Neural progenitor cell (in vitro differentiated cells): ENCODE data around the gene ERBB3. TPM values are rescaled to one million over a fixed set of nuclear protein-coding genes. Genes with fewer than 3 reads are reported as not detected.

Experiments used
- DNase-seq: peaks from one replicate; pipeline ENCODE4 v3.0.0-alpha.2; 2016; ENCODE audit warnings: low spot score
- H2AFZ ChIP-seq: fragments of 200-600 bp; sonication (generic); replicated peaks from 2 replicates; pipeline ENCODE4 v1.6.1; 2016; ENCODE audit warnings: antibody characterized with exemption
- H3F3A ChIP-seq: fragments of 200-600 bp; sonication (generic); 2 replicates; pipeline ENCODE4 v1.6.1; 2016; ENCODE audit warnings: antibody characterized with exemption, low read depth
- H3K27ac ChIP-seq: fragments of 200-600 bp; sonication (generic); 2 replicates; pipeline ENCODE4 v1.5.1; 2016; ENCODE audit warnings: mild to moderate bottlenecking
- H3K27me3 ChIP-seq: fragments of 200-600 bp; sonication (generic); 2 replicates; pipeline ENCODE4 v1.6.1; 2016; ENCODE audit warnings: mild to moderate bottlenecking, moderate library complexity
- H3K36me3 ChIP-seq: fragments of 200-600 bp; sonication (generic); 2 replicates; pipeline ENCODE4 v1.5.1; 2016
- H3K4me1 ChIP-seq: fragments of 200-600 bp; sonication (generic); 2 replicates; pipeline ENCODE4 v1.6.1; 2016; ENCODE audit warnings: mixed run types
- H3K4me2 ChIP-seq: fragments of 200-600 bp; sonication (generic); 2 replicates; pipeline ENCODE4 v1.6.1; 2016
- H3K4me3 ChIP-seq: fragments of 200-600 bp; sonication (generic); 2 replicates; pipeline ENCODE4 v1.5.1; 2016
- H3K79me2 ChIP-seq: fragments of 200-600 bp; sonication (generic); 2 replicates; pipeline ENCODE4 v1.6.1; 2016; ENCODE audit warnings: low read depth
- H3K9ac ChIP-seq: fragments of 200-600 bp; sonication (generic); 2 replicates; pipeline ENCODE4 v1.6.1; 2016
- H3K9me3 ChIP-seq: fragments of 200-600 bp; sonication (generic); 2 replicates; pipeline ENCODE4 v1.5.1; 2016; ENCODE audit warnings: low read depth
- H4K20me1 ChIP-seq: fragments of 200-600 bp; sonication (generic); 2 replicates; pipeline ENCODE4 v1.6.1; 2016; ENCODE audit warnings: low read depth
- H3K27ac Mint-ChIP-seq: 3 replicates; pipeline ENCODE4 v1.8.0; 2021; ENCODE audit warnings: mixed read lengths
- H3K27me3 Mint-ChIP-seq: 2 replicates; pipeline ENCODE4 v1.8.0; 2022; ENCODE audit warnings: low read depth, mild to moderate bottlenecking, inconsistent platforms, moderate library complexity, mixed read lengths; ENCODE audit not compliant: insufficient read depth
- H3K36me3 Mint-ChIP-seq: 3 replicates; pipeline ENCODE4 v1.8.0; 2021; ENCODE audit warnings: mixed read lengths
- H3K4me1 Mint-ChIP-seq: 3 replicates; pipeline ENCODE4 v1.8.0; 2021; ENCODE audit warnings: mixed read lengths
- H3K4me3 Mint-ChIP-seq: 3 replicates; pipeline ENCODE4 v1.8.0; 2021; ENCODE audit warnings: mild to moderate bottlenecking, moderate library complexity, mixed read lengths
- H3K9me3 Mint-ChIP-seq: 3 replicates; pipeline ENCODE4 v1.8.0; 2020; ENCODE audit warnings: mixed read lengths
- CTCF ChIP-seq: fragments of 200-600 bp; sonication (generic); IDR thresholded peaks from 2 replicates; pipeline ENCODE4 v1.5.1; 2017; ENCODE audit warnings: antibody characterized with exemption, mild to moderate bottlenecking
- EZH2 ChIP-seq: fragments of 200-600 bp; sonication (generic); IDR thresholded peaks from 2 replicates; pipeline ENCODE4 v1.6.1; 2017; ENCODE audit warnings: antibody characterized with exemption, mild to moderate bottlenecking, moderate library complexity
- EZH2phosphoT487 ChIP-seq: fragments of 200-600 bp; sonication (generic); IDR thresholded peaks from 2 replicates; pipeline ENCODE4 v1.6.1; 2017; ENCODE audit warnings: antibody characterized with exemption
- total RNA-seq: library from RNA; depleted of rRNA; stranded (reverse); fragments of >200 nt; gene quantifications from 2 replicates; pipeline ENCODE4 v1.2.3, GENCODE V29; 2015; ENCODE audit warnings: low replicate concordance

Gene ERBB3
- total RNA-seq, 1 donor from 2014 or later, result 8.8 TPM

DNA sequence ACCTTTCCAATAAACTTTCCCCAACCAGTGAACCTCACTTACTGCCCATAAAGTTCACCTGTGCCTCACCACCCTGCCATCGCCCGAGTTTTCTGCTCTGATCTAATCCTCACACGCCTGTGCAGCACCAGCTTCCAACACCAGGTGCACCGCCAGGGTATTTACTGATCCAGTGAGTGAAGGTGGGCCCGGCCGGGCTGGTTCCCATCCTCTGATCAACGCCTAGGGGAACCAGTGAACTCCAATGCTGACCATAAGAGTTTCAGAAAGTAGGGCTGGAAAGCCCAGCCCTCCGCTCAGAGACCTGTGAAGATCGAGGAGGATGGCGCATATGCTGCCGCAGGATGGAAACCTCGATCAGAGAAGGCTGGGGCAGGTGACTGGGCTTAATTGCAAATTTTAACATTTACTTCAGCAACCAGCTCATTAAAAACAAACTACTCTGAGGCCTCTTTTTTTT, 71.7 kb downstream of the ERBB3 start:
- Histone ChIP-seq H3K4me2 (peak overlapping the region; percentile 97), H3K79me2 (peaks cover 18% of the 10 kb centered on the region), H3K36me3 (no peaks in the 10 kb centered on the region), H3K27me3 (no peaks in the 10 kb centered on the region), H3F3A (peaks cover 29% of the 10 kb centered on the region), H3K4me1 (peaks cover 14% of the 10 kb centered on the region), H3K9me3 (no peaks in the 10 kb centered on the region), H2AFZ (peak overlapping the region; percentile 80), H3K27ac (peak overlapping the region; percentile 51), H3K9ac (peak overlapping the region; percentile 29), H3K4me3 (peak overlapping the region; percentile 68), H4K20me1 (no peaks in the 10 kb centered on the region)
- TF ChIP-seq CTCF (peak; percentile 63), EZH2phosphoT487 (no peak), EZH2 (no peak)
- Mint-ChIP-seq H3K36me3 (peaks cover 12% of the 10 kb centered on the region), H3K4me1 (peaks cover 31% of the 10 kb centered on the region), H3K27ac (peak overlapping the region; percentile 60), H3K4me3 (peak overlapping the region; percentile 97), H3K9me3 (no peaks in the 10 kb centered on the region), H3K27me3 (peaks cover 8% of the 10 kb centered on the region)
- peak; percentile 66 for DNase-seq

DNA sequence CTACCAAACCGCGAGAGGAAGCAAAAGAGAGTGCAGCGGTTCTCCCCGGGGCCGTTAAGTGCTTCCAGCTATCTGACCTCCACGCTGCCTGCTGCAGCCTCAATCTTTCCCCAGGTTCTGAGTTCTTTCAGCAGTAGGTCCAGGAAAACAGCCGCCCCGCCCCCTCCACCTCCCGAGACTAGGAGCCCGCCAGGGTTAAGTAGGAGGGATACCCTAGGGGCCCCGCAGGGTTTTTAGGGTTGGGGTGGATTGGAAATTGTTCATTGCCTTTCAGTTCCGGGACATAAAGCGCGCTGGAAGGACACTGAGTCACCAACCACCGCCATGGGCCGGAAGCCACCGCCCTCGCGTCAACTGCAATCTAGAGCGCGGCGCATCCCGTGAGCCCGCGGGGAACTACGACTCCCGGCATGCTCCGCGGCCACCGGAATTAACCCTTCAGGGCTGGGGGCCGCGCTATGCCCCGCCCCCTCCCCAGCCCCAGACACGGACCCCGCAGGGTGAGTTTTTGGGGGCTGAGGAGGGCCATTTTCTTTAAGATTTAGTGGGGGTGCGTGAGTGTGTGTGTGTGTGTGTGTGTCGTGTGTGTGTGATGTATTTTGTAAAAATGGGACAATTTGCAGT, 72.3 kb downstream of the ERBB3 start, which contains the start of gene MYL6B:
TSS of gene MYL6B (plus strand) at position 456 of the 624 bp plus-strand sequence. CDS start 1,332 bp downstream, outside the sequence.
- Histone ChIP-seq H3K27me3 (no peaks in the 10 kb centered on the region), H3K9ac (peak within 1 kb of the TSS; percentile 60), H3K4me1 (peaks cover 18% of the 10 kb centered on the region), H3K36me3 (no peaks in the 10 kb centered on the region), H2AFZ (peak within 1 kb of the TSS; percentile 80), H3K27ac (peak within 1 kb of the TSS; percentile 51), H3K4me2 (peak within 1 kb of the TSS; percentile 97), H3F3A (peaks cover 30% of the 10 kb centered on the region), H3K4me3 (peak within 1 kb of the TSS; percentile 68), H3K9me3 (no peaks in the 10 kb centered on the region), H4K20me1 (no peaks in the 10 kb centered on the region), H3K79me2 (peaks cover 18% of the 10 kb centered on the region)
- H3K36me3 Mint-ChIP-seq, result peaks cover 12% of the 10 kb centered on the region
- peaks cover 35% of the 10 kb centered on the region for H3K4me1 Mint-ChIP-seq
- DNase-seq, result peak; percentile 95
- H3K27me3 Mint-ChIP-seq, result peaks cover 11% of the 10 kb centered on the region
- peak within 1 kb of the TSS; percentile 97 for H3K4me3 Mint-ChIP-seq
- TF ChIP-seq CTCF (no peak), EZH2phosphoT487 (no peak), EZH2 (no peak)
- H3K27ac Mint-ChIP-seq, result peak within 1 kb of the TSS; percentile 72
- H3K9me3 Mint-ChIP-seq, result no peaks in the 10 kb centered on the region

Other genes starting within 250 kb of the ERBB3 start
- gene MMP19, start 237.2 kb upstream of the ERBB3 start, total RNA-seq, result 0.13 and 0.28 TPM in 2 replicates
- gene PYM1, start 152.3 kb upstream of the ERBB3 start, total RNA-seq, result 44.6 and 72.5 TPM in 2 replicates
- 24.1 and 27.0 TPM in 2 replicates for gene DGKA, start 149.0 kb upstream of the ERBB3 start, total RNA-seq
- 207 and 301 TPM in 2 replicates for gene PMEL, start 114.1 kb upstream of the ERBB3 start, total RNA-seq
- gene CDK2, start 113.3 kb upstream of the ERBB3 start, total RNA-seq, result 46.5 and 52.2 TPM in 2 replicates
- gene RAB5B, start 106.1 kb upstream of the ERBB3 start, total RNA-seq, result 62.9 and 64.5 TPM in 2 replicates
- 17.5 and 35.5 TPM in 2 replicates for gene SUOX, start 82.9 kb upstream of the ERBB3 start, total RNA-seq
- 2.1 and 4.4 TPM in 2 replicates for gene IKZF4, start 59.1 kb upstream of the ERBB3 start, total RNA-seq
- gene RPS26, start 38.2 kb upstream of the ERBB3 start, total RNA-seq, result 721 and 819 TPM in 2 replicates
- gene PA2G4, start 24.4 kb downstream of the ERBB3 start, total RNA-seq, result 168 and 242 TPM in 2 replicates
- gene RPL41, start 36.5 kb downstream of the ERBB3 start, total RNA-seq, result 3,372 and 3,805 TPM in 2 replicates
- gene ZC3H10, start 38.1 kb downstream of the ERBB3 start, total RNA-seq, result 10.3 and 10.8 TPM in 2 replicates
- 75.3 and 146 TPM in 2 replicates for gene ESYT1, start 48.1 kb downstream of the ERBB3 start, total RNA-seq
- gene MYL6B, start 72.4 kb downstream of the ERBB3 start, total RNA-seq, result 131 and 198 TPM in 2 replicates
- 1,139 and 1,233 TPM in 2 replicates for gene MYL6, start 78.2 kb downstream of the ERBB3 start, total RNA-seq
- 92.3 and 103 TPM in 2 replicates for gene SMARCC2, start 109.3 kb downstream of the ERBB3 start, total RNA-seq
- 52.1 and 68.9 TPM in 2 replicates for gene RNF41, start 141.8 kb downstream of the ERBB3 start, total RNA-seq
- gene NABP2, start 144.2 kb downstream of the ERBB3 start, total RNA-seq, result 27.9 and 40.9 TPM in 2 replicates
- gene SLC39A5, start 149.9 kb downstream of the ERBB3 start, total RNA-seq, result 0.54 and 1.5 TPM in 2 replicates
- 9.1 and 18.1 TPM in 2 replicates for gene ANKRD52, start 178.2 kb downstream of the ERBB3 start, total RNA-seq
- gene COQ10A, start 186.8 kb downstream of the ERBB3 start, total RNA-seq, result 32.1 and 41.8 TPM in 2 replicates
- 91.1 and 133 TPM in 2 replicates for gene CS, start 220.2 kb downstream of the ERBB3 start, total RNA-seq
- 107 and 128 TPM in 2 replicates for gene CNPY2, start 235.8 kb downstream of the ERBB3 start, total RNA-seq